Measurements from ENCODE around the gene DEFB119. TPM values are rescaled to one million over a fixed set of nuclear protein-coding genes. Genes with fewer than 3 reads are reported as not detected.

The DEFB119 gene
- total RNA-seq, 1 donor from 2014 or later, result not detected

Other genes with a start within 250 kb of the DEFB119 start
- not detected in 2 replicates for gene DEFB115, start 132.9 kb downstream of the DEFB119 start, total RNA-seq
- gene DEFB116, start 82.0 kb downstream of the DEFB119 start, total RNA-seq, result not detected in 2 replicates
- not detected in 2 replicates for gene DEFB118, start 22.0 kb downstream of the DEFB119 start, total RNA-seq
- gene DEFB121, start 15.6 kb upstream of the DEFB119 start, total RNA-seq, result not detected in 2 replicates
- gene DEFB123, start 50.0 kb upstream of the DEFB119 start, total RNA-seq, result not detected in 2 replicates
- not detected in 2 replicates for gene DEFB124, start 84.5 kb upstream of the DEFB119 start, total RNA-seq
- not detected in 2 replicates for gene REM1, start 84.7 kb upstream of the DEFB119 start, total RNA-seq
- 44.9 and 74.1 TPM in 2 replicates for gene HM13, start 123.9 kb upstream of the DEFB119 start, total RNA-seq
- gene ID1, start 214.7 kb upstream of the DEFB119 start, total RNA-seq, result 768 and 1,287 TPM in 2 replicates
- not detected in 2 replicates for gene COX4I2, start 247.3 kb upstream of the DEFB119 start, total RNA-seq